HEK293T (cell line): ENCODE data around the gene SLC16A4.

Experiments used
- BHLHE40 ChIP-seq: fragments of 450-650 bp; IDR thresholded peaks from 2 replicates; pipeline ENCODE4 v1.6.1; 2016; ENCODE audit warnings: mild to moderate bottlenecking, moderate library complexity, borderline replicate concordance
- CTBP1 ChIP-seq: fragments of 450-650 bp; IDR thresholded peaks from 2 replicates; pipeline ENCODE4 v1.6.1; 2016; ENCODE audit warnings: borderline replicate concordance
- ELF4 ChIP-seq: fragments of 450-650 bp; IDR thresholded peaks from 2 replicates; pipeline ENCODE4 v1.6.1; 2017; ENCODE audit warnings: antibody characterized with exemption
- FOXA1 ChIP-seq: fragments of 450-650 bp; IDR thresholded peaks from 2 replicates; pipeline ENCODE4 v1.6.1; 2016; ENCODE audit warnings: mild to moderate bottlenecking
- FOXK2 ChIP-seq: fragments of 450-650 bp; IDR thresholded peaks from 2 replicates; pipeline ENCODE4 v1.6.1; 2016; ENCODE audit warnings: mild to moderate bottlenecking
- FOXM1 ChIP-seq: fragments of 450-650 bp; IDR thresholded peaks from 2 replicates; pipeline ENCODE4 v1.6.1; 2017; ENCODE audit warnings: mild to moderate bottlenecking, borderline replicate concordance
- HDGF ChIP-seq: fragments of 450-650 bp; IDR thresholded peaks from 2 replicates; pipeline ENCODE4 v1.6.1; 2017; ENCODE audit warnings: antibody characterized with exemption, borderline replicate concordance
- L3MBTL2 ChIP-seq: fragments of 450-650 bp; conservative IDR thresholded peaks from 2 replicates; pipeline ENCODE4 v1.6.1; 2016; ENCODE audit warnings: mild to moderate bottlenecking
- LEF1 ChIP-seq: fragments of 450-650 bp; IDR thresholded peaks from 2 replicates; pipeline ENCODE4 v1.6.1; 2017; ENCODE audit warnings: mild to moderate bottlenecking, borderline replicate concordance
- NFRKB ChIP-seq: fragments of 450-650 bp; IDR thresholded peaks from 2 replicates; pipeline ENCODE4 v1.6.1; 2016; ENCODE audit warnings: mild to moderate bottlenecking, moderate library complexity
- SP1 ChIP-seq: fragments of 450-650 bp; IDR thresholded peaks from 2 replicates; pipeline ENCODE4 v1.6.1; 2017
- SUZ12 ChIP-seq: fragments of 450-650 bp; IDR thresholded peaks from 2 replicates; pipeline ENCODE4 v1.6.1; 2016; ENCODE audit warnings: mild to moderate bottlenecking
- TARDBP ChIP-seq: fragments of 450-650 bp; IDR thresholded peaks from 2 replicates; pipeline ENCODE4 v1.6.1; 2016
- ZNF384 ChIP-seq: fragments of 450-650 bp; IDR thresholded peaks from 2 replicates; pipeline ENCODE4 v1.6.1; 2016

DNA sequence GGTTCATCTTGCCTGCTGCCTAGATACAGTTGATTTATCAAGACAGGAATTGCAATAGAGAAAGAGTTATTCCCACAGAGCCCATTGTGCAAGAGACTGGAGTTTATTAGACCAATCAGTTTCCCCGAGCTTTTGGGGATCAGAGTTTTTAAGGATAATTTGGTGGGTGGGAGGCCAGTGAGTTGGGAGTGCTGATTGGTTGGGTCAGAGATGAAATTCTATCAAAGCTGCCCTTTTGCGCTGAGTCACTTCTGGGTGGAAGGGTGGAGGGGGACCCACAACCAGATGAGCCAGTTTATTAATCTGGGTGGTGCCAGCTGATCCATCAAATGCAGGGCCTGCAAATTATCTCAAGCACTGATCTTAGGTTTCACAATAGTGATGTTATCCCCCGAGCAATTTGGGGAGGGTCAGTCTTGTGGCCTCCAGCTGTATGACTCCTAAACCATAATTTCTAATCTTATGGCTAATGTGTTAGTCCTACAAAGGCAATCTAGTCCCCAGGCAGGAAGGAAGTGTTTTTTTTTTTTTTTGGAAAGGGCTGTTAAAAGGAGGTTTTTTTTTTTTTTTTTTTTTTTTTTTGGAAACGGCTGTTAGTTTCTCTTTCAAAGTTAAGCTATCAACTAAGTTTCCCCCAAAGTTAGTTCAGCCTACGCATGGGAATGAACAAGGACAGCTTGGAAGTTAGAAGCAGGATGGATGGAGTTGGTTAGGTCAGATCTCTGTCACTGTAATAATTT lies 7.4 kb downstream of the SLC16A4 start:
- TF ChIP-seq L3MBTL2 (no peak), FOXM1 (no peak), FOXA1 (no peak), NFRKB (no peak), ELF4 (no peak), SUZ12 (no peak), CTBP1 (no peak), ZNF384 (no peak), SP1 (no peak), HDGF (no peak), BHLHE40 (no peak), LEF1 (no peak), FOXK2 (no peak), TARDBP (no peak)
